H1 (cell line): Measurements from ENCODE around the gene CSNK1G3. TPM values are rescaled to one million over a fixed set of nuclear protein-coding genes. Genes with fewer than 3 reads are reported as not detected.

Source experiments
- CTCF ChIA-PET: fragments of 300-600 bp; sonication (Branson Sonifier 250); formaldehyde crosslinking; loops from one replicate; lab custom pipeline; 2021; ENCODE audit not compliant: partially characterized antibody; lab: Charles Lee
- POLR2A ChIA-PET: fragments of 300-600 bp; sonication (Branson Sonifier 250); formaldehyde crosslinking; loops from one replicate; lab custom pipeline; 2021; ENCODE audit warnings: inconsistent platforms; ENCODE audit not compliant: partially characterized antibody; lab: Charles Lee
- DNase-seq, 2 experiments: peaks; one replicate each; pipeline versions ENCODE4 v3.0.0 to v3.0.0-alpha.2; 2010 to 2022; ENCODE audit warnings: low spot score in 2 of 2, low read depth in 1 of 2, mixed read lengths in 1 of 2
- FAIRE-seq: peaks from 2 replicates; lab custom pipeline; 2011; peaks lifted over from hg19 to GRCh38; lab: Jason Lieb, UNC
- H2AFZ ChIP-seq: 2 replicates; pipeline ENCODE4 v1.8.1; 2012; ENCODE audit warnings: low read length, inconsistent platforms
- H2AK5ac ChIP-seq: 2 replicates; pipeline ENCODE4 v1.6.1; 2013; ENCODE audit warnings: low read depth, low read length
- H2BK120ac ChIP-seq: replicated peaks from 2 replicates; pipeline ENCODE3; 2013; ENCODE audit warnings: low read depth, low read length, inconsistent platforms
- H2BK12ac ChIP-seq: 2 replicates; pipeline ENCODE4 v1.6.1; 2013; ENCODE audit warnings: low read depth, low read length
- H2BK15ac ChIP-seq: 2 replicates; pipeline ENCODE4 v1.6.1; 2013; ENCODE audit warnings: low read length
- H2BK20ac ChIP-seq: 2 replicates; pipeline ENCODE4 v1.6.1; 2013; ENCODE audit warnings: low read length
- H2BK5ac ChIP-seq: 2 replicates; pipeline ENCODE4 v1.6.1; 2013; ENCODE audit warnings: low read depth, low read length
- H3K14ac ChIP-seq: 2 replicates; pipeline ENCODE4 v1.6.1; 2013; ENCODE audit warnings: inconsistent platforms; ENCODE audit not compliant: insufficient read length
- H3K18ac ChIP-seq: 2 replicates; pipeline ENCODE4 v1.6.1; 2013; ENCODE audit warnings: low read length; ENCODE audit errors: extremely low read depth
- H3K23ac ChIP-seq: 2 replicates; pipeline ENCODE4 v1.6.1; 2013; ENCODE audit warnings: inconsistent platforms; ENCODE audit not compliant: insufficient read length
- H3K23me2 ChIP-seq: 2 replicates; pipeline ENCODE4 v1.6.1; 2013; ENCODE audit warnings: low read depth, low read length
- H3K27ac ChIP-seq: 2 replicates; pipeline ENCODE4 v1.6.1; 2011; ENCODE audit warnings: low read depth, low read length, inconsistent platforms
- H3K27me3 ChIP-seq, 4 experiments: replicated peaks in 1 of 4; 1 replicate in 1 of 4; 2 replicates in 3 of 4; pipeline versions ENCODE4 v1.6.1 to v1.8.1; 2011 to 2013; ENCODE audit warnings: low read length in 3 of 4, mild to moderate bottlenecking in 3 of 4, inconsistent platforms in 2 of 4, mixed read lengths in 2 of 4, moderate library complexity in 1 of 4; ENCODE audit not compliant: control insufficient read depth in 3 of 4, insufficient read depth in 3 of 4; ENCODE audit errors: extremely low read depth in 1 of 4
- H3K36me3 ChIP-seq, 4 experiments: 2 replicates each; pipeline versions ENCODE4 v1.6.1 to v1.8.1; 2011 to 2013; ENCODE audit warnings: mild to moderate bottlenecking in 4 of 4, low read length in 3 of 4, moderate library complexity in 2 of 4, control low read depth in 1 of 4, inconsistent platforms in 1 of 4; ENCODE audit not compliant: insufficient read depth in 4 of 4, control insufficient read depth in 2 of 4
- H3K4ac ChIP-seq: replicated peaks from 2 replicates; pipeline ENCODE3; 2013; ENCODE audit warnings: low read length, low read depth, mixed read lengths, inconsistent platforms; ENCODE audit not compliant: insufficient read length
- H3K4me1 ChIP-seq, 4 experiments: replicated peaks in 1 of 4; 1 replicate in 1 of 4; 2 replicates in 3 of 4; pipeline versions ENCODE4 v1.6.1 to v1.8.1; 2011 to 2013; ENCODE audit warnings: low read length in 3 of 4, inconsistent platforms in 2 of 4, mixed read lengths in 1 of 4; ENCODE audit not compliant: insufficient read depth in 4 of 4, control insufficient read depth in 3 of 4
- H3K4me2 ChIP-seq, 2 experiments: 2 replicates each; pipeline versions ENCODE4 v1.6.1 to v1.8.1; 2011 to 2013; ENCODE audit warnings: low read depth in 2 of 2, low read length in 2 of 2, control low read depth in 1 of 2, inconsistent platforms in 1 of 2, mild to moderate bottlenecking in 1 of 2; ENCODE audit not compliant: insufficient read depth in 1 of 2
- H3K4me3 ChIP-seq, 4 experiments: fragments of 200-600, 300-600 bp in 1 of 4; sonication (generic), shearing (Covaris generic), sonication (Bioruptor Twin) in 1 of 4; 2 replicates each; pipeline versions ENCODE4 v1.5.1 to v1.8.1; 2011 to 2016; ENCODE audit warnings: low read length in 4 of 4, low read depth in 3 of 4, control low read depth in 2 of 4, inconsistent platforms in 2 of 4, mild to moderate bottlenecking in 2 of 4, mixed read lengths in 1 of 4, moderate library complexity in 1 of 4; ENCODE audit not compliant: insufficient read depth in 2 of 4; ENCODE audit errors: extremely low read depth in 1 of 4
- H3K56ac ChIP-seq: replicated peaks from 2 replicates; pipeline ENCODE3; 2013; ENCODE audit warnings: low read depth, mild to moderate bottlenecking, mixed read lengths, low read length, inconsistent platforms; ENCODE audit not compliant: insufficient read length
- H3K79me1 ChIP-seq: 2 replicates; pipeline ENCODE4 v1.6.1; 2013; ENCODE audit warnings: low read depth, low read length, control low read depth
- H3K79me2 ChIP-seq, 2 experiments: 2 replicates each; pipeline versions ENCODE4 v1.6.1 to v1.8.1; 2012 to 2013; ENCODE audit warnings: low read length in 2 of 2, mild to moderate bottlenecking in 2 of 2, inconsistent platforms in 1 of 2; ENCODE audit not compliant: insufficient read depth in 2 of 2, control insufficient read depth in 1 of 2
- H3K9ac ChIP-seq, 4 experiments: replicated peaks in 1 of 4; 1 replicate in 1 of 4; 2 replicates in 3 of 4; pipeline versions ENCODE4 v1.6.1 to v1.8.1; 2011 to 2013; ENCODE audit warnings: low read depth in 3 of 4, low read length in 3 of 4, control low read depth in 2 of 4, mild to moderate bottlenecking in 2 of 4, moderate library complexity in 2 of 4, inconsistent platforms in 1 of 4; ENCODE audit errors: extremely low read depth in 1 of 4
- H3K9me3 ChIP-seq, 2 experiments: 2 replicates each; pipeline versions ENCODE4 v1.6.1 to v1.8.1; 2012 to 2013; ENCODE audit warnings: mild to moderate bottlenecking in 2 of 2, moderate library complexity in 2 of 2, control low read depth in 1 of 2, inconsistent platforms in 1 of 2, low read depth in 1 of 2, low read length in 1 of 2, mixed read lengths in 1 of 2; ENCODE audit not compliant: insufficient read depth in 2 of 2
- H4K20me1 ChIP-seq, 2 experiments: replicated peaks in 1 of 2; 2 replicates each; pipeline versions ENCODE3 to v1.8.1; 2011 to 2013; ENCODE audit warnings: inconsistent platforms in 2 of 2, low read length in 2 of 2, mild to moderate bottlenecking in 1 of 2; ENCODE audit not compliant: insufficient read depth in 2 of 2, control insufficient read depth in 1 of 2
- H4K5ac ChIP-seq: 2 replicates; pipeline ENCODE4 v1.6.1; 2013; ENCODE audit warnings: low read length, low read depth, mixed read lengths, inconsistent platforms; ENCODE audit not compliant: insufficient read length
- H4K8ac ChIP-seq: 2 replicates; pipeline ENCODE4 v1.8.0; 2013; ENCODE audit warnings: mild to moderate bottlenecking, moderate library complexity, low read length, inconsistent platforms; ENCODE audit not compliant: insufficient read depth; ENCODE audit errors: extremely low read depth
- H4K91ac ChIP-seq: replicated peaks from 2 replicates; pipeline ENCODE3; 2013; ENCODE audit warnings: low read length, mixed read lengths, inconsistent platforms; ENCODE audit not compliant: insufficient read length
- CHD1 ChIP-seq: IDR thresholded peaks from 2 replicates; pipeline ENCODE4 v1.6.1; 2012; ENCODE audit warnings: low read depth, low read length, improper control_type of control experiment
- CTCF ChIP-seq, 3 experiments: IDR thresholded peaks; 1 replicate in 2 of 3; 2 replicates in 1 of 3; pipeline versions ENCODE4 v1.5.1 to v1.6.1; 2011; ENCODE audit warnings: low read length in 3 of 3, mild to moderate bottlenecking in 3 of 3, inconsistent platforms in 2 of 3, low read depth in 1 of 3, moderate library complexity in 1 of 3; ENCODE audit not compliant: insufficient read depth in 1 of 3; ENCODE audit errors: control extremely low read depth in 1 of 3
- GABPA ChIP-seq: IDR thresholded peaks from 2 replicates; pipeline ENCODE4 v1.6.1; 2011; ENCODE audit warnings: mild to moderate bottlenecking, low read length, moderate library complexity, borderline replicate concordance; ENCODE audit not compliant: insufficient read depth
- MAFK ChIP-seq: IDR thresholded peaks from 2 replicates; pipeline ENCODE4 v1.6.1; 2012; ENCODE audit warnings: low read depth, mild to moderate bottlenecking, improper control_type of control experiment, low read length
- POU5F1 ChIP-seq: IDR thresholded peaks from 2 replicates; pipeline ENCODE4 v1.6.1; 2011; ENCODE audit warnings: low read depth, mild to moderate bottlenecking, low read length, moderate library complexity
- RXRA ChIP-seq: IDR thresholded peaks from 2 replicates; pipeline ENCODE4 v1.6.1; 2011; ENCODE audit warnings: low read depth, mild to moderate bottlenecking, low read length, moderate library complexity; ENCODE audit not compliant: insufficient read depth
- SIN3A ChIP-seq, 2 experiments: IDR thresholded peaks in 1 of 2; conservative IDR thresholded peaks in 1 of 2; 2 replicates each; pipeline ENCODE4 v1.6.1; 2011 to 2012; ENCODE audit warnings: low read length in 2 of 2, improper control_type of control experiment in 1 of 2, low read depth in 1 of 2, mild to moderate bottlenecking in 1 of 2
- SP1 ChIP-seq: IDR thresholded peaks from 2 replicates; pipeline ENCODE4 v1.6.1; 2011; ENCODE audit warnings: low read depth, low read length
- USF2 ChIP-seq: IDR thresholded peaks from 2 replicates; pipeline ENCODE4 v1.6.1; 2011; ENCODE audit warnings: low read length, improper control_type of control experiment
- YY1 ChIP-seq: IDR thresholded peaks from 2 replicates; pipeline ENCODE4 v1.6.1; 2011; ENCODE audit warnings: low read depth, mild to moderate bottlenecking, low read length
- ZNF274 ChIP-seq: IDR thresholded peaks from 2 replicates; pipeline ENCODE4 v1.7.0; 2012; ENCODE audit warnings: low read length, borderline replicate concordance; ENCODE audit errors: extremely low read depth
- WGBS, 2 experiments: shearing (Covaris generic) in 1 of 2; methylation state at CpG; one replicate each; pipeline versions ENCODE4 v1.1.6 to v1.1.7; 2013 to 2015; ENCODE audit warnings: low lambda C conversion rate in 2 of 2, mixed read lengths in 2 of 2, inconsistent platforms in 1 of 2, low coverage in 1 of 2, missing lambda C conversion rate in 1 of 2; ENCODE audit not compliant: insufficient replicate concordance in 2 of 2, insufficient coverage in 1 of 2, insufficient read length in 1 of 2; ENCODE audit errors: extremely low coverage in 1 of 2, missing lambda C conversion rate in 1 of 2; 5-methylcytosine and 5-hydroxymethylcytosine counted together
- polyA plus RNA-seq, 7 experiments: library from polyadenylated mRNA; depleted of rRNA in 3 of 7; stranded (reverse) in 5 of 7; unstranded in 2 of 7; fragments of >200 nt in 5 of 7; fragments of 200-250 nt in 2 of 7; gene quantifications; 1 replicate in 5 of 7; 2 replicates in 1 of 7; 4 replicates in 1 of 7; pipeline versions ENCODE4 v1.2.1 to v1.2.3, GENCODE V29; 2011 to 2013; ENCODE audit warnings: missing spikeins in 2 of 7, mixed read lengths in 2 of 7
- total RNA-seq: library from RNA; stranded (reverse); fragmentation: NEBNext Ultra II Directional; extraction: Animal tissue kit (Norgen Biotek cat#: 25700); gene quantifications from 2 replicates; pipeline ENCODE4 v1.2.1, GENCODE V29; 2021

CSNK1G3 gene
- total and polyA plus RNA-seq, 2 of the 8 experiments (the other 6 are each of a cell fraction or from before 2014, with no cell fraction given): 10.6 to 58.9 TPM

- Histone ChIP-seq H3K79me1 (no peaks in the 10 kb centered on the region), H4K20me1 (no peaks in the 10 kb centered on the region), H4K91ac (no peak overlapping the region), H2AFZ (no peak overlapping the region), H3K27me3 (no peaks in the 10 kb centered on the region), H4K5ac (no peak overlapping the region), H3K79me2 (no peaks in the 10 kb centered on the region), H3K56ac (no peak overlapping the region), H2BK20ac (no peak overlapping the region), H3K23me2 (no peaks in the 10 kb centered on the region), H2BK12ac (no peak overlapping the region), H2BK15ac (no peak overlapping the region), H3K14ac (no peak overlapping the region), H3K18ac (no peak overlapping the region), H3K4me1 (no peaks in the 10 kb centered on the region), H2AK5ac (no peak overlapping the region), H3K4ac (no peak overlapping the region), H3K23ac (no peak overlapping the region), H2BK120ac (no peak overlapping the region), H4K8ac (no peak overlapping the region), H3K9ac (no peak overlapping the region), H3K36me3 (peaks cover 0 to 12% (median 0%) of the 10 kb centered on the region in 4 experiments; a peak in 1 of 8 replicates), H2BK5ac (no peak overlapping the region), H3K4me3 (no peak overlapping the region), H3K4me2 (no peak overlapping the region), H3K27ac (no peak overlapping the region), H3K9me3 (no peaks in the 10 kb centered on the region)
- no peak for FAIRE-seq
- DNase-seq: no peak
- ChIA-PET POLR2A (no interaction called here), CTCF (interaction anchor here (0.6 to 0.7 kb wide), 2 partner anchors 396 to 1636 kb away, joined by 3 read pairs; no protein-coding TSS in a partner anchor)
- WGBS, 2 experiments: 87% methylated on average over 2 of the region's 2 CpGs; no CpG with 5 or more reads in 1 of the 2 experiments
- no peak for TF ChIP-seq SP1
- TF ChIP-seq ZNF274: no peak
- no peak for TF ChIP-seq RXRA
- no peak for TF ChIP-seq GABPA
- TF ChIP-seq USF2: no peak
- TF ChIP-seq CTCF (IDR thresholded peaks at IDR 0.05; ENCODE audit: control extremely low read depth in 1 of 3, insufficient read depth in 1 of 3, low read depth in 1 of 3, low read length in 3 of 3): no peak
- no peak for TF ChIP-seq POU5F1
- TF ChIP-seq MAFK: no peak
- TF ChIP-seq CHD1: no peak
- no peak for TF ChIP-seq SIN3A (conservative IDR thresholded peaks at IDR 0.05 in 1 of 2, IDR thresholded peaks at IDR 0.05 in 1 of 2; ENCODE audit: low read depth in 1 of 2, low read length in 2 of 2)
- no peak for TF ChIP-seq YY1
Measured at GRCh38 chr5:123599171-123599570, 87.2 kb downstream of the CSNK1G3 start.
